NCI-H524 (cell line): ENCODE measurements around the gene SCGB1D4.

Source experiments
- DNase-seq, 2 experiments: peaks; one replicate each; lab custom pipeline; 2025; lab: John Stamatoyannopoulos, UW

The SCGB1D4 gene

DNA sequence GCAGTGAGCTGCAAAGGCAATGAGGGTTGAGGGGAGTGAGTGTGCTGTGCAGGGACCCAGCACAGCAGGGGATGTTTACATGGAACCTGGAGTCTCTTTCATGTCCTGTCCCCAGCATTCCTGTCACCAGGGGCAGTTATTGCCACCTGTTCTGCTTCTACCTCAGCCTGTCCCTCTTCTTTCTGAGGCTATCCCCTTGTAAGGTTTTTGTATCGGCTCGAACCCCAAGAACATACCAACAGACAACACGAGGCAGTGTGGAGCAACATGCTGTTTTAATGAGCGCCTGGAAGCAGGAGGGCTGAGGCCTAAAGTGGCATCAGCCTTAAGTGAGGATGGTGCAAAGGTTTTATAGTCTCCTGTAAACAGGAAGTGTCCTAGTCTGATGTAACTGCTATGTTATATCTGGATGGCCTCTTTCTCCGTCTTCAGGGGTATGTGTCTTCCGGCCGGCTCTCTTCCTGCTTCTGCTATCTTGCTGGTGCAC lies 25.0 kb downstream of the SCGB1D4 start:
- no peak for DNase-seq

DNA sequence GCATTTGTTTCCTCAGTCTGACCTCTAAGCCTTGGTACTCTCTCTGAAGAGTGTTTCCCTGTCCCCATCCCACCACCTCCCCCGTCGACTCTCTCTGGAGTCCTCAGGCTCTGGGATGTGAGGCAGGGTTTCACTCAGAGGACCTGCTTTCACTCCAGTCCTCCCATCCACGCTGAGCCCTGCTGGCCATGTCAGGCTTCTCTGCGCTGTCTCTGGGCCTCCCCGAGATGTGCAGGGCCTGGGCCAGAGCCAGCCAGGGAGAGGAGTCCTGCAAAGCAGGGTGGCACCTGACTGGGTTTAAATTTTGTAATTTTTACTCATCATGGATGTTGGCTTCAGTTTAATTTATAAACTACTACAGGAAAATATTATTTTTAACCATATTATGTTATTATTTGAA lies 25.6 kb downstream of the SCGB1D4 start:
- DNase-seq: no peak

DNA sequence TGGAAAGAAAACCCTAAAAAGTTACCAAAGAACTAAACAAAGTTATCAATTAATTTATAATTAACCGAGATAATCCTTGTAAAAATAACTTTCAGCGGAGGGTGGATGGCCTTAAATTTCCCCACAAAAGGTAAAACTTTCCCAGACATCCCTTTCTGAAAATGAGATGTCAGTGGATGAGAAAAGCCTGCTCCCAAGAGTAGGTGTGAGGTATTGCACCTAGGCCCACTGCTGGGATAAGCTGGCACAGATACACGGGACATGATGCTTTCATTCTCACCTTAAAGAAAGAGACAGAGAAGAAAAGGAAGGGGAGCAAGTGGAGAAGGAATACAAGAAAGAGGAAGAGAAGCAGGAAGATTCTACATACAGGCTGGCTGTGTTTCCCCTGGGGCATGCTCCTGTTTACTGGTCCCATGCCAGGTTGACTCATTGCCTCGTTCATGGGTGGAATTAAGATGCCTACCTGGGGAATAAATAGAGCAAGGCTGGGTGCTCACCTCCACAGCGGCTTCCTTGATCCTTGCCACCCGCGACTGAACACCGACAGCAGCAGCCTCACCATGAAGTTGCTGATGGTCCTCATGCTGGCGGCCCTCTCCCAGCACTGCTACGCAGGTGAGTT lies 29.1 kb downstream of the SCGB1D4 start, which contains the start of gene SCGB2A2:
Gene SCGB2A2 (plus strand): TSS at position 505 of the 625 bp plus-strand sequence. CDS start 59 bp downstream, at position 564.
- no peak for DNase-seq

DNA sequence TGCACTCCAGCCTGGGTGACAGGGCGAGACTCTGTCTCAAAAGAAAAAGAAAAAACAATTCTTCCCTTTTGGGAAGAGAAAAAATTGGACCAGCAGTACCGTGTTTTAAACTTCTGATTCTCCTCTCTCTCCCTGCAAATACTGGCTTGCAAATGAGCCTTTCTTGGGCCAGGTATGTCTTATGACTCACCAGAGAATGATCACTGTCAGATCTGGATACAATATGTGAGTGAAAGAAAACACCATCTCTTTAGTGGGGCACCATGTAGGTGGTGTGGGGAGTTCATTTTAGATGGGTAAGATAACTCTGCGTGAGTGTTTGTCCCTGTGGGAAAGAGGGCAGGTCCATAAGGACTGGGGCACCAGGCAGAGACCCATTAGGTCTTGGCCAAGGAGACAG lies 31.3 kb downstream of the SCGB1D4 start:
- DNase-seq: no peak

DNA sequence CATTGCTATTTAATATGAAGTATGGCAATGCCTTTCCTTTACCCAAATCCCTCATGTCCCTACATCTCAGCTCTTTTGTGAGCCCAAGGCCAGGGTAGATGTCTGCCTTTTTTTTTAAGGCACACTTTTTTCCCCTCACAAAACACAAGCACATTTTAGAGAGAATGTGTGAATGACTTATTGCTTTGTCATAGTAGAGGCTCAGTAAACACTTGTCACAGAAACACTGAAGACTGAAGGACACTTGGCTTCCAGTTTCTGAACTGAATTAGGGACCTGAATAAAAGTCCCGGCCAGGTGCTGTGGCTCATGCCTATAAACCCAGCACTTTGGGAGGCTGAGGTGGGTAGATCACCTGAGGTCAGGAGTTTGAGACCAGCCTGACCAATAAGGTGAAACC lies 31.8 kb downstream of the SCGB1D4 start:
- DNase-seq: no peak

DNA sequence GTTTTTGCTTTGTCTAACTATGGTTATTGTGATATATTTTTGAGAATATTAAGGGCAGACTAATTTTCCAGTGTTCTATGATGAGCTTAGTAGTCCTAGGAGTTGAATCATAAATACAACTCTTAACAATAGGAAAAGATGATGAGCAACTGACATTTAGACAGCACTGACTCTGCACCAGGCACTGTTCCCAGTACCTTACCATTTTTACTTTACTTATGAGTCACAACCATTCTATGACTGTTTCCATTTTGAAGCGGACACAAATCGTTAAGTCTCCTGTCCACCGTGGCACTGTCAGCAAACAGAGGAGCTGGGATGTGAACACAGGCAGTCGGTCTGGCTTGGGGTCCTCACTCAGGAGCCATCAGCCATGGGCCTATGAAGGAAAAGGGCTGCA lies 32.3 kb downstream of the SCGB1D4 start:
- DNase-seq: no peak

DNA sequence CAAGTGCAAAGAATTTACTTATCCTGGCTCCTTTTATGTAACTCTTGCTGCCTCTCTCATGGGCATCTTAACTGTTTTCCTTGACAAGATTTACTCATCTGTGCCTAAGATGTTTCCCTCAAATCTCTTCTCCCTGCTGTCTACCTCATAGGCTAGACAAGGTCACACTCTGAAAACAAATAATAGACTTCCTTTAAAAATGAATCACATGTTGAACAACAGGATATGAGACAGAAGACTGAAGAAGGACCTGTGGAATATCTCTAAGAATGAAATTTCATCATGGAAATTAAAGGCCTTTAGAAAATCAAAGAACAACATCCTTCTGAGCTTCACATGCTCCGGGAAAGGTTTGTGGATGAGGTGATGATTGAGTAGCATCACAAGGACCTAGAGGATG lies 34.9 kb downstream of the SCGB1D4 start:
- no peak for DNase-seq

DNA sequence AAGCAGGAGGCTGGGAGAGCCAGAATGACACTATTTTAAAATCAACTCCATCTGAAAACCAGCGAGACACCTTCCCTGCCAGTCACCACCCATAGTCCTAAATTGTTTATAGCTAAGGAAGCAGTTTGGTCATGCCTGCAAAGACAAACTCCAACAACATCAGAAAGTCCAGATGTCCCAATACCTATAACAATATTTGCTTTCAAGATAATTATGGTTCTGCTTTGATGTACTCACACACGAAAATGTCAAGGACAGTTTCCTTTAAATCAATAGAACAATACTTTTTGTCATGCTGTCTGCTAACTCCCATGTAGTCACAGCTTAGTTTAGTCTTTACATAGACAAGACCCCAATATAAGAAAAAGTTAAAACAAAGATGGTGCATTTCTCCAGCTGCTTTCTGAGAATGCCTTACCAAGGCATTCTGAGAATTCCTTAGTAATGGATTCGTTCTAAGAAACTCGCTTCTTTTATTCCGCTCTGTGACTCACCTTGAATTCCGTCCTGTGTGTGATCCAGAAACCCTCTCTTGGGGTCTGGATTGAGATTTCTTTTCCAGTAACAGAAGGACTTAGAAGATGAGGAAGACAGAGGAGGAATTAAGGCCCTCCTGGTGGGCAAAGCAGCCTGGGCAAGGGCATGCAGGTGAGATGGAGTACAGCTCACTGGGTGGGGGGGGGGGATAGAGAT lies 38.5 kb downstream of the SCGB1D4 start:
- no peak for DNase-seq

DNA sequence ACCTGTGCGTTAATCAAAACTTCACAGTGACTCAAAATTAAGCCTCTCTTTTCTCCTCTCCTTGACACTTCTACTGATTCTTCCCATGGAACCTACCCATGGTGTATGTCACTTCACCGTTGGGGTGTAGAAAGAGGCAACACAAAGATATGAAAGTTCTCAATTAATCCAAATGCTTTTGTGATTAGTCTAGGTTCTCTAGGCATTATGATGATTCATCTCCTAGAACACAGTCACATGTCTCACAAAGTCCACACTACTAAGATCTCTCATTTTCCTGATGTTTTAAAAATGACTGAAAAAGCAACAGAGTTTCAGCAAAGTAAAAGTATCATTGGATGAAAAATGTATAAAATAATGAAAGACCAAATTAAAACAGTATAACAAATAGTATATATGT lies 42.6 kb downstream of the SCGB1D4 start:
- DNase-seq: no peak

DNA sequence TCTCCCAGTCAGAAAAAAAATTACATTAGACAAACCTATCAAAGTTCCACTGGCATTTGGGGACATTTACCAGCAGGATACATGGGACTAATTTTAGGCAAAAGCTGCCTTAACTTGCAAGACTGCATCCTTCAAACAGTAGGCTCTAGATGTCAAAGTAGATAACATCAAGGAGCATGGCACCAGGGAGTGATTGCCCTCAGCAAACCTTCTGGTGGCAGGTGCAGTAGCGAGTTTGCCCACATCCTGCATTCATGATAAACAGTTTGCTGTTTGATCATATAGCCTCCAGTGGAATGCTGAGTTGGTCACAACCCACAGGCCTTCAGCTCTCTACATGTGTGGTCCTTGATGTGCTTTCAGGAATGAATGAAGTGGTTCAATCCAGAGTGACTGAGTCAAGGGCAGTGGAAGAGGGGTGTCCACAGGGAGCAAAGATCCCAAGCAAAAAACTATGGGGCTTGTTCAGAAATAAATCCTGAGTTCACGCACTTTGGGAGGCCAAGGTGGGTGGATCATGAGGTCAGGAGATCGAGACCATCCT lies 44.8 kb downstream of the SCGB1D4 start:
- DNase-seq: no peak

DNA sequence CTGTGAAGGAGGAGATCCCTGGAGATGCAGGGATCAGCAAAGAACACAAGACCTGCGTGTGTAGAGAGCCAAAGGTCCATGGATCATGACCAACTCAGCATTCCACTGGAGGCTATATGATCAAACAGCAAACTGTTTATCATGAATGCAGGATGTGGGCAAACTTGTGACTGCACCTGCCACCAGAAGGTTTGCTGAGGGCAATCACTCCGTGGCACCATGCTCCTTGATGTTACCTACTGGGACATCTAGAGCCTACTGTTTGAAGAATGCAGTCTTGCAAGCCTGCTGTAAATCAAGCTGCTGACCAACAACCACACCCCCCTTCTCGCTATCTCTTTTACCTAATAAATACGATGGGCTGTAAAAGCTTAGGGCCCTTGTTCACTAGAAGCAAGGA lies 47.2 kb downstream of the SCGB1D4 start:
- DNase-seq: no peak
